ENCODE data around the gene TBC1D7.

TBC1D7 gene

GRCh38 chr6:13289789-13290318 lies 38.5 kb downstream of the TBC1D7 start:
- DNase-seq, result no peak

- DNase-seq, result no peak
Observed at GRCh38 chr6:13288969-13289391, 39.4 kb downstream of the TBC1D7 start.

GRCh38 chr6:13288481-13288880 lies 39.9 kb downstream of the TBC1D7 start:
- no peak for DNase-seq

- DNase-seq, result no peak
Observed at GRCh38 chr6:13287104-13287503, 41.2 kb downstream of the TBC1D7 start.

- no peak for DNase-seq
Observed at GRCh38 chr6:13286181-13286580, 42.2 kb downstream of the TBC1D7 start.

GRCh38 chr6:13285705-13286104 lies 42.6 kb downstream of the TBC1D7 start:
- no peak for DNase-seq

GRCh38 chr6:13284646-13285045 lies 43.7 kb downstream of the TBC1D7 start:
- no peak for DNase-seq

- DNase-seq, result no peak
Observed at GRCh38 chr6:13283331-13283730, 45.0 kb downstream of the TBC1D7 start.

- DNase-seq, result no peak
Observed at GRCh38 chr6:13282393-13283069, 45.8 kb downstream of the TBC1D7 start.

GRCh38 chr6:13281686-13282085 lies 46.7 kb downstream of the TBC1D7 start:
- DNase-seq, result no peak

- no peak for DNase-seq
Observed at GRCh38 chr6:13280254-13280653, 48.1 kb downstream of the TBC1D7 start.

GRCh38 chr6:13278991-13279390 lies 49.3 kb downstream of the TBC1D7 start:
- DNase-seq, result no peak

- no peak for DNase-seq
Observed at GRCh38 chr6:13278164-13278563, 50.2 kb downstream of the TBC1D7 start.

GRCh38 chr6:13277231-13277630 lies 51.1 kb downstream of the TBC1D7 start:
- no peak for DNase-seq

- DNase-seq, result no peak
Observed at GRCh38 chr6:13275435-13275989, 52.8 kb downstream of the TBC1D7 start.

GRCh38 chr6:13274707-13275434 lies 53.5 kb downstream of the TBC1D7 start:
- no peak for DNase-seq

GRCh38 chr6:13273931-13274706 lies 54.2 kb downstream of the TBC1D7 start:
- DNase-seq, result peak; percentile 77

GRCh38 chr6:13273202-13273930 lies 55.0 kb downstream of the TBC1D7 start:
- no peak for DNase-seq

- DNase-seq, result no peak
Observed at GRCh38 chr6:13272131-13273046, 55.9 kb downstream of the TBC1D7 start.

- no peak for DNase-seq
Observed at GRCh38 chr6:13268913-13269518, 59.3 kb downstream of the TBC1D7 start.

- DNase-seq, result no peak
Observed at GRCh38 chr6:13267142-13267651, 61.1 kb downstream of the TBC1D7 start.
